ENCODE measurements around the gene PMEPA1. TPM values are rescaled to one million over a fixed set of nuclear protein-coding genes. Genes with fewer than 3 reads are reported as not detected.

Gene PMEPA1
- total and polyA plus RNA-seq, 4 donors = 0.61 to 1.5 (median 1.1) TPM

DNA sequence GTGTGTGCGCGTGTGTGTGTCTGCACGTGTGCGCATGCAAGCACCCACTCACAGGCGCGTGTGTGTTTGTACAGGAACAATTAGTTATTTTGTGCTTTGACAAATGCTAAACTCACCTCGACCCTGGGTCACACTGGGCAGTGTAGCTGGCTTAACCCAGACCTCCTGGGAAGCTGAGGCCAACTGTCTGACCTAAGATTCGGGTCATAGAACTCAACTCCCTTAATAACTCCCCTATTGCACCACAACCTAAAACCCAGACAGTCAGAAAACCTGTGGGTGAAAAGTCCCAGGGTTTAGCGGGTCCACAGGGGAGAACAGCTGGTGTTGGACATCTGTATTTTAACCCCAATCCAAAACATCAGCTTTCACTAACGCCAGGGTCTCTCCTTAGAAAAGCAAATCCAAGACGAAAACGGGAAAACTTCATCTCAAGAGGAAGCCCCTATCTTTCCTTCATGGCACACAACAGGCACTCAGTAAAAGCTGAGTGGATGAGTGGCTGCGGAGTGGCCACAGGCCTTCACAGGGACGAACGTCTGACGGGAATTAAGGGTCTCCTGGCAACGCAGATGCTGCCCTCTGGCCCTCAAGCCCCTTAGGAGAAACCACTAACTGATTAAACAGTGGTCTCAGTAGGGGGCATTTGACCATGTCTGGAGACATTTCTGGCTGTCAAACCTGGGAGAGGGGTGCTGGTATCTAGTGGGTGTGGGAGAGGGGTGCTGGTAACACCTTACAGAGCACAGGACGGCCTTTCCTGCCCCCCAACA lies 4.5 kb downstream of the PMEPA1 start:
- Histone ChIP-seq H3K27me3 (ENCODE audit: control insufficient read depth in 4 of 4, insufficient read depth in 4 of 4, low read length in 3 of 4) (peaks cover 0 to 5% (median 3%) of the 10 kb centered on the region in 4 donors), H3K27ac (ENCODE audit: low read depth in 1 of 2, low read length in 2 of 2) (no peak overlapping the region), H3K36me3 (ENCODE audit: control insufficient read depth in 4 of 4, insufficient read depth in 3 of 4, low read depth in 1 of 4, low read length in 3 of 4) (no peaks in the 10 kb centered on the region), H3K9me3 (ENCODE audit: control insufficient read depth in 4 of 4, low read length in 3 of 4) (no peaks in the 10 kb centered on the region), H3K9ac (ENCODE audit: low read depth in 1 of 2, low read length in 2 of 2) (no peak overlapping the region), H3K4me1 (ENCODE audit: control insufficient read depth in 4 of 4, insufficient read depth in 4 of 4, low read length in 3 of 4) (peaks cover 0 to 9% (median 6%) of the 10 kb centered on the region in 4 donors), H3K4me3 (ENCODE audit: low read depth in 1 of 3, low read length in 3 of 3) (no peak overlapping the region)
- DNase-seq (ENCODE audit: low spot score) = no peak
- TF ChIP-seq, protein P1, sequence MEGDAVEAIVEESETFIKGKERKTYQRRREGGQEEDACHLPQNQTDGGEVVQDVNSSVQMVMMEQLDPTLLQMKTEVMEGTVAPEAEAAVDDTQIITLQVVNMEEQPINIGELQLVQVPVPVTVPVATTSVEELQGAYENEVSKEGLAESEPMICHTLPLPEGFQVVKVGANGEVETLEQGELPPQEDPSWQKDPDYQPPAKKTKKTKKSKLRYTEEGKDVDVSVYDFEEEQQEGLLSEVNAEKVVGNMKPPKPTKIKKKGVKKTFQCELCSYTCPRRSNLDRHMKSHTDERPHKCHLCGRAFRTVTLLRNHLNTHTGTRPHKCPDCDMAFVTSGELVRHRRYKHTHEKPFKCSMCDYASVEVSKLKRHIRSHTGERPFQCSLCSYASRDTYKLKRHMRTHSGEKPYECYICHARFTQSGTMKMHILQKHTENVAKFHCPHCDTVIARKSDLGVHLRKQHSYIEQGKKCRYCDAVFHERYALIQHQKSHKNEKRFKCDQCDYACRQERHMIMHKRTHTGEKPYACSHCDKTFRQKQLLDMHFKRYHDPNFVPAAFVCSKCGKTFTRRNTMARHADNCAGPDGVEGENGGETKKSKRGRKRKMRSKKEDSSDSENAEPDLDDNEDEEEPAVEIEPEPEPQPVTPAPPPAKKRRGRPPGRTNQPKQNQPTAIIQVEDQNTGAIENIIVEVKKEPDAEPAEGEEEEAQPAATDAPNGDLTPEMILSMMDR (IDR thresholded peaks at IDR 0.05; ENCODE audit: low read depth, low read length, missing input control) = no peak
- peak; percentile 25 for TF ChIP-seq NR2F2 (IDR thresholded peaks at IDR 0.05)
- no peak for TF ChIP-seq RAD21 (IDR thresholded peaks at IDR 0.05)
- no peak for TF ChIP-seq EGR1 (IDR thresholded peaks at IDR 0.05; ENCODE audit: low read depth in 2 of 2)
- TF ChIP-seq TAF1 (conservative IDR thresholded peaks at IDR 0.05) = no peak
- TF ChIP-seq FOXA2 (IDR thresholded peaks at IDR 0.05) = no peak
- WGBS = 61% methylated on average over 18 of the region's 18 CpGs

DNA sequence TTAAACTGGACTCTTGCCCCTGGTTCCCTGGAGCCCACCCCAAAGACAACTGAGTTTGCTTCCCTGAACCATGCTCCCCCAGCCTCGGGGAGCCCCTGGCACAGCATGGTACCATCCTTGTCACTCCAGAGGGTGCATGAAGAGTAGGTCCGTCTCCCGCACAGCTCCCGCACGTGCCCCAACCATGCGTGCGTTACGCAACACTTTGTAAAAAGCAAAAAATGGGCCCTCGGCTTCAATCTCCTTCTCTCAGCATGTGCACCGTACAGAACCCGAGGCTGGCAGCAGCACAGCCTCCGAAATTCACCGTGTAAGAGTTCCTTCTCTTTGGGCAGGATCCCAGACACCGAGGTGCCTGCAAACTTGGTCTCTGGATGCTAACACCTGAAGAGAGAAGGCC lies 5.6 kb downstream of the PMEPA1 start:
- Histone ChIP-seq H3K9ac (ENCODE audit: low read depth in 1 of 2, low read length in 2 of 2) (no peak overlapping the region), H3K27ac (ENCODE audit: low read depth in 1 of 2, low read length in 2 of 2) (no peak overlapping the region), H3K9me3 (ENCODE audit: control insufficient read depth in 4 of 4, low read length in 3 of 4) (no peaks in the 10 kb centered on the region), H3K4me1 (ENCODE audit: control insufficient read depth in 4 of 4, insufficient read depth in 4 of 4, low read length in 3 of 4) (peaks cover 0 to 4% (median 2%) of the 10 kb centered on the region in 4 donors), H3K36me3 (ENCODE audit: control insufficient read depth in 4 of 4, insufficient read depth in 3 of 4, low read depth in 1 of 4, low read length in 3 of 4) (no peaks in the 10 kb centered on the region), H3K27me3 (ENCODE audit: control insufficient read depth in 4 of 4, insufficient read depth in 4 of 4, low read length in 3 of 4) (peaks cover 0 to 5% (median 2%) of the 10 kb centered on the region in 4 donors), H3K4me3 (ENCODE audit: low read depth in 1 of 3, low read length in 3 of 3) (no peak overlapping the region)
- TF ChIP-seq SP1 (IDR thresholded peaks at IDR 0.05) = no peak
- TF ChIP-seq RAD21 (IDR thresholded peaks at IDR 0.05) = no peak
- no peak for TF ChIP-seq EGR1 (IDR thresholded peaks at IDR 0.05; ENCODE audit: low read depth in 2 of 2)
- no peak for TF ChIP-seq REST (IDR thresholded peaks at IDR 0.05)
- TF ChIP-seq, protein P2, sequence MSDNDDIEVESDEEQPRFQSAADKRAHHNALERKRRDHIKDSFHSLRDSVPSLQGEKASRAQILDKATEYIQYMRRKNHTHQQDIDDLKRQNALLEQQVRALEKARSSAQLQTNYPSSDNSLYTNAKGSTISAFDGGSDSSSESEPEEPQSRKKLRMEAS (IDR thresholded peaks at IDR 0.05) = no peak
- TF ChIP-seq TAF1 (conservative IDR thresholded peaks at IDR 0.05) = no peak
- TF ChIP-seq ATF3 (IDR thresholded peaks at IDR 0.05) = no peak
- TF ChIP-seq ZBTB33 (IDR thresholded peaks at IDR 0.05) = no peak
- TF ChIP-seq FOXA2 (IDR thresholded peaks at IDR 0.05) = no peak
- TF ChIP-seq HNF4A (conservative IDR thresholded peaks at IDR 0.05) = no peak
- TF ChIP-seq GABPA (IDR thresholded peaks at IDR 0.05 in 1 of 2, conservative IDR thresholded peaks at IDR 0.05 in 1 of 2) = no peak
- TF ChIP-seq RXRA (IDR thresholded peaks at IDR 0.05) = no peak
- no peak for TF ChIP-seq HNF4G (IDR thresholded peaks at IDR 0.05)
- TF ChIP-seq FOXA1 (IDR thresholded peaks at IDR 0.05) = no peak
- no peak for TF ChIP-seq NR2F2 (IDR thresholded peaks at IDR 0.05)
- TF ChIP-seq, protein P1 (IDR thresholded peaks at IDR 0.05; ENCODE audit: low read depth, low read length, missing input control) = no peak
- no peak for TF ChIP-seq YY1 (IDR thresholded peaks at IDR 0.05)
- no peak for DNase-seq (ENCODE audit: low spot score)
- WGBS = 80% methylated on average over 14 of the region's 14 CpGs
